Activated naive CD8-positive, alpha-beta T cell treated with anti-CD3 and anti-CD28 coated beads for 36 hours (primary cell): ENCODE results near the gene OPALIN. TPM values are rescaled to one million over a fixed set of nuclear protein-coding genes. Genes with fewer than 3 reads are reported as not detected.
A peak's percentile ranks its signal among the peaks of the same experiment; 100 is the strongest.

Source experiments
- DNase-seq: peaks from one replicate; pipeline ENCODE4 v3.0.0; 2021
- H3K27ac Mint-ChIP-seq: one replicate; pipeline ENCODE4 v1.8.0; 2022; ENCODE audit warnings: mild to moderate bottlenecking, moderate library complexity, mixed read lengths
- H3K27me3 Mint-ChIP-seq: one replicate; pipeline ENCODE4 v1.8.0; 2022; ENCODE audit warnings: mild to moderate bottlenecking, mixed read lengths
- H3K36me3 Mint-ChIP-seq: one replicate; pipeline ENCODE4 v1.8.0; 2021; ENCODE audit warnings: mild to moderate bottlenecking, mixed read lengths
- H3K4me1 Mint-ChIP-seq: one replicate; pipeline ENCODE4 v1.8.0; 2021; ENCODE audit warnings: mixed read lengths
- H3K4me3 Mint-ChIP-seq: one replicate; pipeline ENCODE4 v1.8.0; 2022; ENCODE audit warnings: mild to moderate bottlenecking, moderate library complexity, mixed read lengths
- H3K9me3 Mint-ChIP-seq: one replicate; pipeline ENCODE4 v1.8.0; 2022; ENCODE audit warnings: mixed read lengths
- total RNA-seq, 2 experiments: library from RNA; stranded (reverse); gene quantifications; one replicate each; pipeline ENCODE4 v1.2.3, GENCODE V29; 2021

OPALIN gene
- total RNA-seq, 2 experiments from 2014 or later = not detected

- H3K4me3 Mint-ChIP-seq = no peak overlapping the region
- H3K9me3 Mint-ChIP-seq = no peaks in the 10 kb centered on the region
- DNase-seq = no peak
- peaks cover 3% of the 10 kb centered on the region for H3K4me1 Mint-ChIP-seq
- no peaks in the 10 kb centered on the region for H3K36me3 Mint-ChIP-seq
- H3K27ac Mint-ChIP-seq = no peak overlapping the region
- H3K27me3 Mint-ChIP-seq = no peaks in the 10 kb centered on the region
These were observed 22.0 kb upstream of the OPALIN start for GRCh38 chr10:96380821-96381220.

- H3K27me3 Mint-ChIP-seq = no peaks in the 10 kb centered on the region
- peaks cover 9% of the 10 kb centered on the region for H3K4me1 Mint-ChIP-seq
- no peaks in the 10 kb centered on the region for H3K9me3 Mint-ChIP-seq
- H3K4me3 Mint-ChIP-seq = no peak overlapping the region
- no peaks in the 10 kb centered on the region for H3K36me3 Mint-ChIP-seq
- DNase-seq = no peak
- H3K27ac Mint-ChIP-seq = no peak overlapping the region
These were observed 21.0 kb upstream of the OPALIN start for GRCh38 chr10:96379758-96380157.

- Mint-ChIP-seq H3K27me3 (peaks cover 5% of the 10 kb centered on the region), H3K27ac (no peak overlapping the region), H3K9me3 (no peaks in the 10 kb centered on the region), H3K4me1 (peaks cover 12% of the 10 kb centered on the region), H3K4me3 (no peak overlapping the region), H3K36me3 (no peaks in the 10 kb centered on the region)
- DNase-seq = no peak
These were observed 19.9 kb upstream of the OPALIN start for GRCh38 chr10:96378741-96379140.

- DNase-seq = no peak
- Mint-ChIP-seq H3K4me1 (peaks cover 12% of the 10 kb centered on the region), H3K4me3 (no peak overlapping the region), H3K36me3 (no peaks in the 10 kb centered on the region), H3K9me3 (no peaks in the 10 kb centered on the region), H3K27me3 (peaks cover 9% of the 10 kb centered on the region), H3K27ac (no peak overlapping the region)
These were observed 19.1 kb upstream of the OPALIN start for GRCh38 chr10:96377816-96378294.

- Mint-ChIP-seq H3K4me1 (peaks cover 12% of the 10 kb centered on the region), H3K27me3 (peaks cover 9% of the 10 kb centered on the region), H3K27ac (no peak overlapping the region), H3K9me3 (no peaks in the 10 kb centered on the region), H3K36me3 (no peaks in the 10 kb centered on the region), H3K4me3 (no peak overlapping the region)
- peak; percentile 8 for DNase-seq
These were observed 17.7 kb upstream of the OPALIN start for GRCh38 chr10:96376483-96376882.

- Mint-ChIP-seq H3K27ac (no peak overlapping the region), H3K4me1 (peaks cover 14% of the 10 kb centered on the region)
These were observed 16.4 kb upstream of the OPALIN start for GRCh38 chr10:96374985-96375830.

GRCh38 chr10:96374639-96374984, 15.8 kb upstream of the OPALIN start:
- Mint-ChIP-seq H3K36me3 (no peaks in the 10 kb centered on the region), H3K27me3 (peaks cover 9% of the 10 kb centered on the region), H3K27ac (no peak overlapping the region), H3K4me1 (peaks cover 14% of the 10 kb centered on the region), H3K4me3 (peak overlapping the region; percentile 81), H3K9me3 (no peaks in the 10 kb centered on the region)
- DNase-seq = no peak

More at GRCh38 chr10:96374985-96375830, 16.4 kb upstream of the OPALIN start:
- Mint-ChIP-seq H3K4me3 (peak overlapping the region; percentile 81), H3K27me3 (peaks cover 9% of the 10 kb centered on the region), H3K36me3 (no peaks in the 10 kb centered on the region), H3K9me3 (no peaks in the 10 kb centered on the region)
- peak; percentile 76 for DNase-seq

GRCh38 chr10:96374004-96374403, 15.2 kb upstream of the OPALIN start:
- Mint-ChIP-seq H3K9me3 (no peaks in the 10 kb centered on the region), H3K27ac (no peak overlapping the region), H3K4me1 (peaks cover 14% of the 10 kb centered on the region), H3K27me3 (peaks cover 9% of the 10 kb centered on the region), H3K36me3 (no peaks in the 10 kb centered on the region), H3K4me3 (peak overlapping the region; percentile 57)
- no peak for DNase-seq

GRCh38 chr10:96371356-96371755, 12.6 kb upstream of the OPALIN start:
- peaks cover 14% of the 10 kb centered on the region for H3K4me1 Mint-ChIP-seq
- H3K36me3 Mint-ChIP-seq = no peaks in the 10 kb centered on the region
- no peaks in the 10 kb centered on the region for H3K9me3 Mint-ChIP-seq
- H3K27ac Mint-ChIP-seq = no peak overlapping the region
- no peak for DNase-seq
- no peak overlapping the region for H3K4me3 Mint-ChIP-seq
- peaks cover 9% of the 10 kb centered on the region for H3K27me3 Mint-ChIP-seq

GRCh38 chr10:96370584-96371157, 11.9 kb upstream of the OPALIN start:
- H3K4me3 Mint-ChIP-seq = no peak overlapping the region
- H3K27me3 Mint-ChIP-seq = peaks cover 9% of the 10 kb centered on the region
- H3K4me1 Mint-ChIP-seq = peaks cover 11% of the 10 kb centered on the region
- H3K9me3 Mint-ChIP-seq = no peaks in the 10 kb centered on the region
- no peaks in the 10 kb centered on the region for H3K36me3 Mint-ChIP-seq
- H3K27ac Mint-ChIP-seq = no peak overlapping the region
- peak; percentile 39 for DNase-seq

GRCh38 chr10:96369890-96370583, 11.2 kb upstream of the OPALIN start:
- H3K36me3 Mint-ChIP-seq = no peaks in the 10 kb centered on the region
- H3K4me1 Mint-ChIP-seq = peaks cover 8% of the 10 kb centered on the region
- H3K27ac Mint-ChIP-seq = no peak overlapping the region
- no peak overlapping the region for H3K4me3 Mint-ChIP-seq
- no peak for DNase-seq
- no peaks in the 10 kb centered on the region for H3K9me3 Mint-ChIP-seq
- peaks cover 9% of the 10 kb centered on the region for H3K27me3 Mint-ChIP-seq

GRCh38 chr10:96368971-96369370, 10.2 kb upstream of the OPALIN start:
- no peak for DNase-seq
- Mint-ChIP-seq H3K27me3 (peaks cover 4% of the 10 kb centered on the region), H3K4me1 (peaks cover 3% of the 10 kb centered on the region), H3K4me3 (no peak overlapping the region), H3K27ac (no peak overlapping the region), H3K9me3 (no peaks in the 10 kb centered on the region), H3K36me3 (no peaks in the 10 kb centered on the region)

- H3K27me3 Mint-ChIP-seq = no peaks in the 10 kb centered on the region
- no peak overlapping the region for H3K27ac Mint-ChIP-seq
- H3K4me1 Mint-ChIP-seq = peaks cover 3% of the 10 kb centered on the region
- no peaks in the 10 kb centered on the region for H3K9me3 Mint-ChIP-seq
- H3K4me3 Mint-ChIP-seq = no peak overlapping the region
- H3K36me3 Mint-ChIP-seq = no peaks in the 10 kb centered on the region
- no peak for DNase-seq
These were observed 8.7 kb upstream of the OPALIN start for GRCh38 chr10:96367470-96367869.

GRCh38 chr10:96366508-96366907, 7.7 kb upstream of the OPALIN start:
- Mint-ChIP-seq H3K9me3 (no peaks in the 10 kb centered on the region), H3K4me1 (peaks cover 3% of the 10 kb centered on the region), H3K27me3 (no peaks in the 10 kb centered on the region), H3K36me3 (no peaks in the 10 kb centered on the region), H3K27ac (no peak overlapping the region), H3K4me3 (no peak overlapping the region)
- no peak for DNase-seq

- Mint-ChIP-seq H3K27me3 (no peaks in the 10 kb centered on the region), H3K9me3 (no peaks in the 10 kb centered on the region), H3K27ac (no peak overlapping the region), H3K4me3 (no peak overlapping the region), H3K4me1 (peaks cover 1% of the 10 kb centered on the region), H3K36me3 (no peaks in the 10 kb centered on the region)
- no peak for DNase-seq
These were observed 6.8 kb upstream of the OPALIN start for GRCh38 chr10:96365571-96365970.
